K562 (cell line): ENCODE measurements around the gene PRR35. TPM values are rescaled to one million over a fixed set of nuclear protein-coding genes. Genes with fewer than 3 reads are reported as not detected.

ENCODE experiments used
- ARNT ChIP-seq, 2 experiments: fragments of 450-650 bp; IDR thresholded peaks; 2 replicates each; pipeline ENCODE4 v1.6.1; 2016; ENCODE audit warnings: mild to moderate bottlenecking in 1 of 2
- BRF2 ChIP-seq: IDR thresholded peaks from 3 replicates; pipeline ENCODE4 v1.6.1; 2011; ENCODE audit warnings: borderline replicate concordance, mild to moderate bottlenecking; ENCODE audit not compliant: insufficient read length, insufficient read depth
- CBX1 ChIP-seq: sonication (generic); IDR thresholded peaks from 2 replicates; pipeline ENCODE4 v1.6.1; 2016; ENCODE audit warnings: antibody characterized with exemption, low read depth, mild to moderate bottlenecking
- E2F4 ChIP-seq: sonication (generic); formaldehyde crosslinking; IDR thresholded peaks from 2 replicates; pipeline ENCODE4 v1.8.0; 2022; ENCODE audit warnings: mild to moderate bottlenecking, low read depth, missing genetic modification reagents
- HMG20B ChIP-seq: fragments of 250-450 bp; sonication (Bioruptor Pico); IDR thresholded peaks from 2 replicates; pipeline ENCODE4 v1.5.0; 2021; ENCODE audit warnings: mild to moderate bottlenecking
- NCOA6 ChIP-seq: fragments of 450-650 bp; IDR thresholded peaks from 2 replicates; pipeline ENCODE4 v1.6.1; 2017; ENCODE audit warnings: mild to moderate bottlenecking
- NKRF ChIP-seq: fragments of 450-650 bp; IDR thresholded peaks from 2 replicates; pipeline ENCODE4 v1.6.1; 2016; ENCODE audit warnings: borderline replicate concordance
- TEAD4 ChIP-seq, 2 experiments: sonication (generic) in 1 of 2; formaldehyde crosslinking in 1 of 2; IDR thresholded peaks; 2 replicates each; pipeline versions ENCODE4 v1.6.1 to v1.8.0; 2012 to 2022; ENCODE audit warnings: borderline replicate concordance in 1 of 2, inconsistent platforms in 1 of 2, low read length in 1 of 2, mild to moderate bottlenecking in 1 of 2, missing genetic modification reagents in 1 of 2
- ZMIZ1 ChIP-seq, 2 experiments: fragments of 150-350 bp in 1 of 2; IDR thresholded peaks; 2 replicates each; pipeline ENCODE4 v1.6.1; 2012 to 2016; ENCODE audit warnings: low read depth in 2 of 2, low read length in 2 of 2, mild to moderate bottlenecking in 1 of 2, moderate library complexity in 1 of 2
- polyA plus RNA-seq, 8 experiments: library from polyadenylated mRNA; depleted of rRNA in 4 of 8; stranded (reverse) in 5 of 8; unstranded in 3 of 8; fragments of >200 nt; fragmentation: Nextera tagmentation in 2 of 8; fragmentation: Illumina TruSeq in 1 of 8; extraction: Ambion mirVana in 2 of 8; extraction: Trizol in 1 of 8; gene quantifications; 2 replicates each; pipeline versions ENCODE4 v1.2.1 to v1.2.3, GENCODE V29; 2011 to 2014; ENCODE audit warnings: inconsistent platforms in 1 of 8, missing spikeins in 1 of 8
- total RNA-seq, 7 experiments: library from RNA; depleted of rRNA in 6 of 7; stranded (reverse); fragments of >200 nt in 6 of 7; fragmentation: Illumina TruSeq in 2 of 7; extraction: Trizol in 2 of 7; gene quantifications; 2 replicates each; pipeline versions ENCODE4 v1.2.1 to v1.2.3, GENCODE V29; 2011 to 2021; ENCODE audit warnings: low replicate concordance in 1 of 7

PRR35 gene
- total and polyA plus RNA-seq, 9 of the 15 experiments (the other 6 are each of a cell fraction or from before 2014, with no cell fraction given): 0.17 to 0.45 (median 0.21) TPM; not detected in 5

GRCh38 chr16:591231-591630 lies 31.0 kb downstream of the PRR35 start (continued):
- TF ChIP-seq NCOA6 (no peak), CBX1 (no peak), HMG20B (no peak), ARNT (IDR thresholded peaks at IDR 0.05) (no peak), ZMIZ1 (IDR thresholded peaks at IDR 0.05; ENCODE audit: low read depth in 2 of 2, low read length in 2 of 2) (no peak), TEAD4 (IDR thresholded peaks at IDR 0.05; ENCODE audit: low read length) (no peak), TEAD4 (CRISPR knock-in tag; IDR thresholded peaks at IDR 0.05; ENCODE audit: borderline replicate concordance) (no peak), BRF2 (no peak), E2F4 (CRISPR knock-in tag) (no peak), NKRF (no peak)
